HG02852 (cell line): ENCODE data around the gene DIP2A.

ENCODE experiments used
- ATAC-seq: cut with Tn5 transposase; IDR thresholded peaks from one replicate; pipeline ENCODE4 v1.9.1; 2021; ENCODE audit warnings: mild to moderate bottlenecking, moderate library complexity; ENCODE audit not compliant: unreplicated experiment

The DIP2A gene

DNA sequence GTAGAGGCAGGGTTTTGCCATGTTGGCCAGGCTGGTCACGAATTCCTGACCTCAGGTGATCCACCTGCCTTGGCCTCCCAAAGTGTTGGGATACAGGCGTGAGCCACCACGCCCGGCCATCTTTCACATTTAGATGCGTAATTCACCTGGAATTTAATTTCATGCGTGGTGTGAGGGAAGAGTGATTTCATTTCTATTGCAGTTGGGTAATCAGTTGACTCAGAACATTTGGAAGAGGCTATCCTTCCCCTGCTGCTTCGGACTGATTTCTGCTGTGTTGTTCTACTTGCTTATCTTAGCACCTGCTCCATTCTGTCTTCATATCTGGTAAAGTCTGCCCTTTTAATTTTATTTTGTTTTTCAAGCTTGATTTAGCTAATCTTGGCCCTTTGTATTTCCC is 19.1 kb downstream of the DIP2A start:
- ATAC-seq = no peak

- ATAC-seq = no peak
Measured at GRCh38 chr21:46478910-46479309, 20.2 kb downstream of the DIP2A start.

GRCh38 chr21:46480466-46480865 is 21.8 kb downstream of the DIP2A start:
- no peak for ATAC-seq

DNA sequence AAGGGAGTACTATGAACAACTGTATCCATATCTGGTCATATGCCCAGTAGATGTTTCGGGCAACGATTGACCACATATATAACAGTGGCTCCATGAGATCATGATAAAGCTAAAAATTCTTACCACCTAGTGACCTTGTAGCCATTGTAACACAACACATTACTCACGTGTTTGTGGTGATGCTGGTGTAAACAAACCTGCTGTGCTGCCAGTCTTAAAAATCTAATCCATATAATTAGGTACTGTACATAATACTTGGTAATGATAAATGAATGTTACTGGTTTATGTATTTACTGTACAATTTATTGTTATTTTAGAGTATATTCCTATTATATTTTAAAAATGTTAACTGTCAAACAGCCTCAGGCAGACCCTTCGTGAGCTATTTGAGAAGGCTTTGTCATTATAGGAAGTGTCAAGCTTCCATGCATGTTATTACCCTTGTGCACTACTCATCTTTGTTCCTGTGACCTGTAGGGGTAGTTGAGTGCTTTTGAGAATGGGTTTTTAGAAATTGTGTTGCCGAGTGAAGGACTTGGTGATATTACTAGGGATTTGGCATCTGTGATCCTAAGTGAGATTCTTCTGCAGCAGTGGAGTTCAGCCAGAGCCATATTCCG is 23.6 kb downstream of the DIP2A start:
- no peak for ATAC-seq

- ATAC-seq = no peak
Measured at GRCh38 chr21:46482846-46483231, 24.1 kb downstream of the DIP2A start.

DNA sequence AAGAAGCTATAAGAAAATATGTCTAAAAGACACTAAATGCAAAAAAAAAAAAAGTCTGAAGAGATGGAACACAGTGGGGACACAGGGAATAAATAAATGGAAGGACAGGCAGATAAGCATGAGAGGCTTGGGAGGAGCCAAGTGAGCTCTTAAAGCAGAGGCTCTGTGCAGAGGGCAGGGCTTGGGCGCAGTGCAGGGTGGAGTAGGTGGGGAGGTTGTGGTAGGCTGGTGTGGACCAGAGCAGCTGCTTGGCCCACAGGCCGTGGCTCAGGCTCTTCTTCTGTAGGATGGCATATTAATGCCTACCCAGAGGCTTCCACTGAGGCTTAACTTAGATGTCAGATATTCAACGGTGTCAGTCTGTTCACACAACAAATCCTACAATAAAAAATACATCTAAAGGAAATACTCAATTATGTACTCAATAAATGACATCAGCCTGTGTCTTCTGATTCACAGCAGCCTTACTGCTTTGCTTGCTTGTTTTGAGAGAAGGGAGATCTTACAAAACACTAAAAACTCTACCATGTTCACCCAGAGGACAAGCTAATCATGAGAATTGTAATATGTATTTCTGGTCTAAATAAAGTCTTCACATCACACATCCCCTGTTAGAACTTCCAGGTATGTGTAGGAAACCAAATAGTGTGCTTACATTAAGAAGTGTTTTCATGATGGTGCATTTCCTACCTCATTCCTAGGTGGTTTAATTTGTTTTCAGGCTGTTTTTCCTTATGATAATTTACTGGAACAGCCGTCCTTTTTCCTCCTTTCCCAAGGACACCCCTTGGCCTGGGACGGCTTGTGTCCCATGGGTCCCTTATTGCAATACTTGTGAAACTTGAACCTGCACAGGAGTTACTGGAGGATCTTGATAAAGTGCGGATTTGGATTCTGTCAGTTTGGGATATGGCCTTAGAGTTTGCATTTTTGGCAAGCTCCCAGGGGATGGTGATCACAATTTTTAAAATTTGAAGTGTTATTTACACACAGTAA is 24.9 kb downstream of the DIP2A start:
- ATAC-seq = no peak

DNA sequence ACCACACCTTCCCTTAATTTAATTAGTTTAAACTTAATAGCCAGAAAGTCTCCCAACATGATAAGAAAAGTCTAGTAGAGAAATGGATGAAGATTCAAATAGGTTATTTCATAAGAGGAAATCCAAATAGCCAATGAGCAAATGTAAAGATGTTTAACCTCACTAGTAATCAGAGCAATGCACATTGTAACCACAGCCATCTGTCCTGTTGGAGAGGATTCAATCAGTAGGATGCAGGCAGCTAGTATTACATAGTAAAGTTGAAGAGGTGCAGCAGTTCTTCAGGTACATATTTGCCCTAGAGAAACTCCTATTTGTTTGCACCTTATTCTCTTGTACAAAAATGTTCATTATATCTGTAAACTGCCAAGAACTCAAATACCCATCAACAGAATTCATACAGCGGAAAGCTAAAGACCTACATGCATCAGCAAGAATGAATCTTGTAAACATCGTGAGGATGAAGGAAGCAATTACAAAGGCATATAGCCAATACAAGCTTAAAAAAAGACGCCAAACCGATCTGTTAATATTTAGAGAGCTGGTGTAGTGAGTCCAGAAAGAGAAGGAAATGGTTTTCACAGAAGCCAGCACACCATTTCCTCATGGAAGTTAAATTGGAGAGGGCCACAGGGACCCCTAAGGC is 27.9 kb downstream of the DIP2A start:
- ATAC-seq = no peak

DNA sequence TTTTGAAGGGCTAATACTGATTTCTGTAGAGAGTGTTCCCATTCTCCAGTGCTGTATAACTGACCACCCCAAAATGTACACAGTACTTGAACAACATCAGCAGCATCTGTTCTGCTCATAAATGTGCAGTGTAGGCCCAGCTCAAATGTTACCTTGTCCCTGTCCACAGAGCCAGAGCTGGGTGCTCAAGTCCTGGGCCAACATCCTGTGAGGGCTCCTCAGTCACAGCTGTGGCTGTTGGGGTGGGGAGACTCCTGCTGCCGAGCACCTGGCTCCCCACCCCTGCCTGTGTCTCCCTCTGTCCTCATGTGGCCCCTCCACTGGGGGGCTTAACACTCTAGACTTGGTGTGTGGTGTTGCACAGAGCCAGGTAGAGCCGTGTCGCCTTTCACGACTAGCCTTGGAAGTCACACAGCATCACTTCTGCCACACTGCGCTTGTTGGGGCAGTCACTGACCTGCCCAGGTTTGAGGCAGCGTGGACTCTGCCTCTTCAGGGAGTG is 30.5 kb downstream of the DIP2A start:
- ATAC-seq = no peak

DNA sequence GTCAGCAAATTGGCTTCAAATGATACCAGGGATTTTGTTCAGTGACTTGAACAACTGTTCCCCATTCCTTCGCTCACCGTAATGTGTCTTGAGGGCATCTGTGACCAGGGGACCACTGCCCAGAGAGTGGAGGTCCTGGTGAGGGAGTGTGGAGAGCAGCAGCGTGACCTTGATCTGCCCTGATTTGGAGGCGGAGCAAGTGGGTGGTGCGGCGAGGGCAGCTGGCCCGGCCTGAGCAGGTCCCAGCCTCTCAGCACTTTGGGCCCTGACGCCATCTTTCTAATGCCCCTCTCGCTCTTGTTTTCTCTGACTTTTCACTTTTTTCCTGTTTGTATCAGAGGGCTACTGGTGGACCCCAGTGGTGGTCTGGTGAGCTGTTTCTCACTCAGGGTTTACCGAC is 31.1 kb downstream of the DIP2A start:
- no peak for ATAC-seq

DNA sequence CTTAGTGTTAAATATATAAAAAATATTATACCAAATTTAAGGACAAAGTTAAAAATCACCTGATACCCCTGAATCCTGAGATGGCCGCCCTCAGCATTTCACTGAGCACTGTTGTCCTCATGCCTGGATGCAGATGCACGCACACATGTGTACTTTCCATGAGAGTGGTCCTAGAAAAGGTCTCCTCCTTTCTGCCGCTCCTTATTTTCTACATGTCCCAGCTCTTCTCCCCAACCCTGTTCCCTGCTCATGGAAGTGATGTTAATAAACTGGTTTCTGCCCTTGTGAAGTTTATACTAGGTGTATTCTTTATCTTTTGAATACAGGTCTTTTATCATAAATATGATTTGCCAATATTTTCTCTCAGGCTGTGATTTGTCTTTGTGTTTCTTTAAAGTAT is 32.9 kb downstream of the DIP2A start:
- ATAC-seq = no peak

DNA sequence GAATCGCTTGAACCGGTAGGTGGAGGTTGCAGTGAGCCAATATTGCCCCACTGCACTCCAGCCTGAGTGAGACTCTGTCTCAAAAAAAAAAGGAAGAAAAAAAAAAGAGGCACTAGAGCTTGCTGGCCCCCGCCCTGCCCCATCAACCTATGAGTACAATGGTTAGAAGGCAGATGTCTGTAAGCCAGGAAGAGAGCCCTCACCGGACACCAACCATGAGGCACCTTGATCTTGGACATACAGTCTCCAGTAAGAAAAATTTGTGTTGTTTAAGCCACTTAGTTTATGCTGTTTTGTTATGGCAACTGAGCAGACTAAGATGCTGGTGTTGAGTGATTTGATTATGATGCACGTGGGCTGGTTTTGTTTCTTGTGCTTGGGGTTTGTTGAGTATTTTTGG is 34.2 kb downstream of the DIP2A start:
- ATAC-seq = no peak

DNA sequence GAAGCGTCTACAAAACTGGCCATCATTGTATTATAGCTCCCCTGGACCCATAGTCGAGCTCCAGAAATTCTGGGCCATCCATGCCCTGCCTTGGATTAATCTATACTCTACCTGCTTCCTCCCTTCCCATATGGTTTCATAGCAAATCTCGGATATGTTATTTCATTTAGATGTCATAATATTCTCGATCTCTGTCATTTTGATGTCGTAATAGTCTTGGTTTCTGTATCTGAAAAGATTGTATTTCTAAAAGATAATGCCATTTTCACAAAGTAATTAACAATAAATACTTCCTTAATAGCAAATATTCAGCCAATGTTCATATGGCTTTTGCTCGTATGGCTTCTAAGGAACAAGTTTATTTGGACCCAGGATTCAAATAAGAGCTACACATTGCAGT is 35.1 kb downstream of the DIP2A start:
- ATAC-seq = no peak

DNA sequence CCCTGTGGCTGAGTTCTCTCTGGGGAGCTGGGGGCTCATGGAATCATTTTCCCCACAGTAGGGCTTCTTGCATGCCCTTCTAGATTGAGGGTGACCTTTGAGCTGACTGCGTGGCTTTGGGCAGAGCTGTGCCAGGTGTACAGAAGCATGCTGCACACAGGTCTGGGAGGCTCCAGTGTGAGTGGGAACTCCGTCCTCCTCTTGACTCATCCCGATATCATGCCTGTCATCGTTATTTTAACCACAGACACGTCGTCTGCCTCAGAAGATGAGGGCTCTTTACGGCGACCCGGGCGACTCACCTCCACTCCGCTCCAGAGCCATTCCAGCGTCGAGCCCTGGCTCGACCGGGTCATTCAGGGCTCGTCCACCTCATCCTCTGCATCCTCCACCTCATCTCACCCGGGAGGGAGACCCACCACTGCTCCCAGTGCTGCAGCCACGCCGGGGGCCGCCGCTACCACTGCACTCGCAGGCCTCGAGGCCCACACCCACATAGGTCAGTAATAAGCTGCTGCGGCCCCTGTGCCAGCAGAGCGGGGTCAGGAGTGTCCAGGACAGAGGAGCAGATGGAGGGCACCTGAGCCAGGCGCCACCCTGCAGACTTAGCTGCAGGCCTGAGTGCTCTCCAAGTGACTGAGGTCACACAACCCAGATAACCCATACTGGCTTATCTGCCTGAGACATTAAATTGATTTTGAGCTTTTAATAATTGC is 39.8 kb downstream of the DIP2A start:
- ATAC-seq = no peak

DNA sequence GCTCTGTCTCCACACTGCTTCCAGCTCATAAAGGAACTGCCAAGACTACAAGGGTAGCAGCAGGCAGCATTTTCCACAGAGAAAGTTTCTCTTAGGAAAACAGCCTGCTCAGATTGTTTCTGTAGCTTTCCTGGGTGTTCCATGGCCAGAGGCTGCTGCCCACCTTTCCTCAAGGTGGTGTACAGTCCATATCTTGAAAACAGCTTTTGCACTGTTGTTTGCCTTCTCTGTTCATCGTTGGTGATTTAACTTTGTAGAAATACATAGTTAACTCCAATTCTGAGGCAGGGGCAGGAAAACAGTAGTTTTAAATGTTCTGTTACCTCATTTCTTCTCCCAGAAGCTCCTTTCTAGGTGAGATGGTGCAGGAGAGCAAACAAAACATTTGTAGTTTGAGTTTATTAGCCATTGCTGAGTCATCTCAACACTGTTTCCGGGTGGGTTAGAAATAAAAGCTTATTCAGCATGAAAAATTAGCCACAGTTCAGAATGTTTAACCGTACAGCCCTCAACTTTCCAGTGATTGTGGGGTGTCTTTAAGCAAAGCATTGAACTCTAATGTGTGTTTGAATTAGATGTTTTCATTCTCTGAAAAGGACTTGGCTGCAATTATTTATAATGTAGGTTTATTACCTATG is 41.7 kb downstream of the DIP2A start:
- no peak for ATAC-seq

GRCh38 chr21:46503922-46504550 is 45.3 kb downstream of the DIP2A start:
- ATAC-seq = peak; percentile 71

- ATAC-seq = peak; percentile 27
Measured at GRCh38 chr21:46504666-46505065, 46.0 kb downstream of the DIP2A start.

GRCh38 chr21:46507562-46507961 is 48.9 kb downstream of the DIP2A start:
- no peak for ATAC-seq

DNA sequence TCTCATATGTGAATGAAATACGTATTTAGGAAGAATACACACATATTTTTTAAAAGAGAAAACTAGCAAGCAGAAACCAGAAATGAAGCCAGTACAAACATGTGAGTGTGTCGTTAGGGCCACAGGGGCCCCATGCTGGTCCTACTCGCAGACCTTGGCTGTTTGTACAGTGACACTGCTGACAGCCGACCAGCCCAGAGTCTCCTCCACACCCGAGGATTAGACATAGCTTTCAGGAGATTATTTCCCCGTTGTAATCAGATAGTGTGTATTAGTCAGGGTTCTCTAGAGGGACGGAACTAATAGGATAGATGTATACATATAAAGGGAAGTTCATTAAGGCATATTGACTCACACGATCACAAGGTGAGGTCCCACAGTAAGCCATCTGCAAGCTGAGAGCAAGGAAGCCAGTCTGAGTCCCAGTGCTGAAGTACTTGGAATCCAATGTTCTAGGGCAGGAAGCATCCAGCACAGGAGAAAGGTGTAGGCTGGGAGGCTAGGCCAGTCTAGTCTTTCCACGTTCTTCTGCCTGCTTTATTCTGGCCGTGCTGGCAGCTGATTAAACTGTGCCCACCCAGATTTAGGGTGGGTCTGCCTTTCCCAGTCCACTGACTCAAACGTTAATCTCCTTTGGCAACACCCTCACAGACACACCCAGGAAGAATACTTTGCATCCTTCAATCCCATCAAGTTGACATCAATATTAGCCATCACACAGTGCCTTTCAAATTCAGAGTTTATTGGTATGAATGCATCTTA is 51.2 kb downstream of the DIP2A start:
- ATAC-seq = no peak

GRCh38 chr21:46515109-46515508 is 56.4 kb downstream of the DIP2A start:
- ATAC-seq = no peak
